Neural crest cell (in vitro differentiated cells): ENCODE data around the gene CEP57L1. TPM values are rescaled to one million over a fixed set of nuclear protein-coding genes. Genes with fewer than 3 reads are reported as not detected.

Experiments used
- DNase-seq: peaks from one replicate; pipeline ENCODE4 v3.0.0; 2021; ENCODE audit warnings: low read depth, mixed read lengths, low spot score
- H3K27ac Mint-ChIP-seq: one replicate; pipeline ENCODE4 v1.8.0; 2021; ENCODE audit warnings: mild to moderate bottlenecking, mixed read lengths; ENCODE audit not compliant: unreplicated experiment
- H3K27me3 Mint-ChIP-seq: 2 replicates; pipeline ENCODE4 v1.8.0; 2021; ENCODE audit warnings: low read depth, mild to moderate bottlenecking, mixed read lengths
- H3K36me3 Mint-ChIP-seq: 2 replicates; pipeline ENCODE4 v1.8.0; 2021; ENCODE audit warnings: low read depth, mild to moderate bottlenecking, mixed read lengths
- H3K4me1 Mint-ChIP-seq: 2 replicates; pipeline ENCODE4 v1.8.0; 2021; ENCODE audit warnings: mixed read lengths
- H3K4me3 Mint-ChIP-seq: one replicate; pipeline ENCODE4 v1.8.0; 2021; ENCODE audit warnings: mild to moderate bottlenecking, mixed read lengths
- H3K9me3 Mint-ChIP-seq: 2 replicates; pipeline ENCODE4 v1.8.0; 2021; ENCODE audit warnings: mixed read lengths
- total RNA-seq: library from RNA; stranded (reverse); gene quantifications from 2 replicates; pipeline ENCODE4 v1.2.1, GENCODE V29; 2021
- TF ChIP-seq, protein P1 (sequence below): fragments of 200-600 bp; sonication (generic); conservative IDR thresholded peaks from 2 replicates; pipeline ENCODE4 v1.5.0; 2021; ENCODE audit warnings: antibody characterized with exemption, mild to moderate bottlenecking

CEP57L1 gene
- total RNA-seq, 1 donor from 2014 or later = 19.8 TPM

DNA sequence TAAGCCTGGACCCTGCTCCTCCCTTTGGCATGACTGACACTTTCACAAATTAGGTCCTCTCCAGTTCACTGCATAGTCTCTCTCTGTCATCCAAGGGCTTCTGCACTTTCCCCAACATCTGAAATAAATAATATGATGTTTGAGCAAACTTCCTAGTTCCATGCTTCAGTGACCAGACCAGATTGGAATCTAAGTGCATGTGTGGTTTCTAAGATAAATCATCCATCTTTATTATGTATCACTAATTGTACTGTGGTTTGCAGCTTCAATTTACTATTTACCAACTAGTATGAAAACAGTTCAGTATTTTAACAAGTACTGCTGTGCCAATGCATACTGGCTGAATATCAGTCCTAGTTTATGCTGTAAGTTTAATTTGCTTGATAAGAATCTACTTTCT, 19.4 kb upstream of the CEP57L1 start:
- no peaks in the 10 kb centered on the region for H3K27me3 Mint-ChIP-seq
- no peak overlapping the region for H3K4me3 Mint-ChIP-seq
- no peaks in the 10 kb centered on the region for H3K36me3 Mint-ChIP-seq
- no peak overlapping the region for H3K27ac Mint-ChIP-seq
- H3K4me1 Mint-ChIP-seq = peaks cover 13% of the 10 kb centered on the region
- H3K9me3 Mint-ChIP-seq = no peaks in the 10 kb centered on the region
- no peak for DNase-seq
- TF ChIP-seq, protein P1, sequence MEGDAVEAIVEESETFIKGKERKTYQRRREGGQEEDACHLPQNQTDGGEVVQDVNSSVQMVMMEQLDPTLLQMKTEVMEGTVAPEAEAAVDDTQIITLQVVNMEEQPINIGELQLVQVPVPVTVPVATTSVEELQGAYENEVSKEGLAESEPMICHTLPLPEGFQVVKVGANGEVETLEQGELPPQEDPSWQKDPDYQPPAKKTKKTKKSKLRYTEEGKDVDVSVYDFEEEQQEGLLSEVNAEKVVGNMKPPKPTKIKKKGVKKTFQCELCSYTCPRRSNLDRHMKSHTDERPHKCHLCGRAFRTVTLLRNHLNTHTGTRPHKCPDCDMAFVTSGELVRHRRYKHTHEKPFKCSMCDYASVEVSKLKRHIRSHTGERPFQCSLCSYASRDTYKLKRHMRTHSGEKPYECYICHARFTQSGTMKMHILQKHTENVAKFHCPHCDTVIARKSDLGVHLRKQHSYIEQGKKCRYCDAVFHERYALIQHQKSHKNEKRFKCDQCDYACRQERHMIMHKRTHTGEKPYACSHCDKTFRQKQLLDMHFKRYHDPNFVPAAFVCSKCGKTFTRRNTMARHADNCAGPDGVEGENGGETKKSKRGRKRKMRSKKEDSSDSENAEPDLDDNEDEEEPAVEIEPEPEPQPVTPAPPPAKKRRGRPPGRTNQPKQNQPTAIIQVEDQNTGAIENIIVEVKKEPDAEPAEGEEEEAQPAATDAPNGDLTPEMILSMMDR = no peak

DNA sequence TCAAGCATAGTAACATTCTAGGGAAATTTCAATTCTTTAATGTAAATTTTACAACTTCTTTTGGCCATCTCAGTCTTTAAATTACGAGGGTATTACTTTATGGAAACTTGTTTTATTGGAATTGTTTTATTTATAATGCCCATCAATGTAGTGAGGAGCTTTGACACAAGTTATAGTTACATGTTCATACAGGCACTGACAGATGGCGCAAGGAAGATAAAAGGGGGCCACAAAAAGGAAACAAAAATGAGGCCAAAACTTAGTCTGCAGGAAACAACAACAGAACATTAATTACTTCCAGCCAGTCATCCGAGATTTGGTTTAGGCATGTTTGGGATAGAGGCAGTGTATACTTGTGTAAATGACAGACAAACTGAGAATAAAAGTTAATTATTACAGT, 18.9 kb upstream of the CEP57L1 start:
- H3K4me1 Mint-ChIP-seq = peaks cover 13% of the 10 kb centered on the region
- no peak overlapping the region for H3K4me3 Mint-ChIP-seq
- TF ChIP-seq, protein P1 = no peak
- no peaks in the 10 kb centered on the region for H3K27me3 Mint-ChIP-seq
- H3K36me3 Mint-ChIP-seq = no peaks in the 10 kb centered on the region
- no peaks in the 10 kb centered on the region for H3K9me3 Mint-ChIP-seq
- no peak for DNase-seq
- no peak overlapping the region for H3K27ac Mint-ChIP-seq

DNA sequence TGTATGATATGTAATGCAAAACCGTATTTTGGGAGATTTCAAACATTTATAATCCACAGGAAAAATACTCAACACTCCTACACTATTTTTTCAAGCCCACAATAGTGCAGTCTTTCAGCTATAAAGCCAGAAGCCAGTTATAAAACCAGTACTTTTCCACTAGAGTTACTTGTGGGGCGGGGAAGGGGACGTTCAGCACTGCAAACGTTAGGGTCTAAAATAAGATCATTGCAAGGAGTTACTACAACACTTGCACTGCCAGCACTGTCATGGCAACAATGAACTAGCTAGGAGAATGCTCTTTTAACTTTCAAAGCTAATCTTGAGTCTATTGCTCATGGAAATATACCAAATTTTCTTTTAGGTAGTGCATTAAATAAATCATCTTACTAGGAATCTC, 15.3 kb upstream of the CEP57L1 start:
- Mint-ChIP-seq H3K36me3 (no peaks in the 10 kb centered on the region), H3K27me3 (no peaks in the 10 kb centered on the region), H3K9me3 (no peaks in the 10 kb centered on the region), H3K4me1 (peaks cover 8% of the 10 kb centered on the region), H3K27ac (no peak overlapping the region), H3K4me3 (no peak overlapping the region)
- TF ChIP-seq, protein P1 = no peak
- no peak for DNase-seq

DNA sequence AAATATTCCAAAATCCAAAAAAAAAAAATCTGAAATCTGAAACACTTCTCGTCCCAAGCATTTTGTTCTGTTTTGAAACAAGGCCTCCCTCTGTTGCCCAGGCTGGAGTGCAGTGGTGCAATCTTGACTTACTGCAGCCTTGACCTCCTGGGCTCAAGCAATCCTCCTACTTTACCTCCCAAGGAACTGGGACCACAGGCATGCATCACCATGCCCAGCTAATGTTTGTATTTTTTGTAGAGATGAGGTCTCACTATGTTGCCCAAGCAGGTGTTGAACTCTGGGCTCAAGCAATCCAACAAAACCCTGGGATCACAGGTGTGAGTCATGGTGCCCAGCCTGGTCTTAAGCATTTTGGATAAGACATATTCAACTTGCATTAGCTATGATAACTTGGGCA, 14.3 kb upstream of the CEP57L1 start:
- no peaks in the 10 kb centered on the region for H3K9me3 Mint-ChIP-seq

DNA sequence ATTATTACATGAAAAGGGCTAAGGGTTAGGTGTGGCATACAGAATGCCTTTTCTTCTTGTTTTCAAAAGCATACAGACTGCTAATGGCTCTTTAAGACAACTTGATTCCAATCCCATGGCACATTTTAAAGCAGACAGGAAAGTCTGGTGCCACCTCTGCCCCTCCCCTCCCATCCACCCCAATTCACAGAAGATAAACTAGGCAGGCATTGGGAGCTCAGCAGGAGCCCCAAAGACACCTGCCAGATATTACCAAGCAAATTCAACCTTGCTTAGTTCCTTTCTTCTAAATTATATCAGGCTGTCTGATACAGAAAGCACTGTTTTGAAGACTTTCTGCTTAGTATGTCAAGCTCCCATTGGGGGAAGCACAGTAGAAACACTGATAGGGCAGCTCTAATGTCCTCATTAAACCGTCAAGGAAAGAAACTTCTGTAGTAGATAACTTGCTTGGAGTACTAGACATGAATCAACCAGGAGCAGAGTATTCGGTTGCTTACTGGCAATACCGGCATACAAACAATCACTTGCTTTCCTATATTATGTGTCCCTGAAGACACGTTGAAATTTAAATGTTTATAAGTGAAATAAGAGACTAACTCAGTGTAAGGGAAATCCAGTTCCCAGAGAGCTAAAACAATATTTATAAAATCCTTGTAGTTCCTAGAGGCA, 13.7 kb upstream of the CEP57L1 start:
- TF ChIP-seq, protein P1 = no peak
- DNase-seq = no peak
- no peaks in the 10 kb centered on the region for H3K36me3 Mint-ChIP-seq
- peaks cover 8% of the 10 kb centered on the region for H3K4me1 Mint-ChIP-seq
- no peaks in the 10 kb centered on the region for H3K9me3 Mint-ChIP-seq
- H3K4me3 Mint-ChIP-seq = no peak overlapping the region
- no peaks in the 10 kb centered on the region for H3K27me3 Mint-ChIP-seq
- H3K27ac Mint-ChIP-seq = no peak overlapping the region

More for the DNA sequence above, 14.3 kb upstream of the CEP57L1 start:
- DNase-seq = no peak
- no peak overlapping the region for H3K4me3 Mint-ChIP-seq
- H3K4me1 Mint-ChIP-seq = peaks cover 8% of the 10 kb centered on the region
- TF ChIP-seq, protein P1 = no peak
- no peaks in the 10 kb centered on the region for H3K36me3 Mint-ChIP-seq
- no peak overlapping the region for H3K27ac Mint-ChIP-seq
- no peaks in the 10 kb centered on the region for H3K27me3 Mint-ChIP-seq
